NCI-H146 treated with DMSO at 0.1 percent for 48 hours (cell line): Measurements from ENCODE around the gene TTYH1.

Source experiments
- DNase-seq: peaks from one replicate; lab custom pipeline; 2025; ENCODE audit not compliant: unreplicated experiment; lab: John Stamatoyannopoulos, UW

The TTYH1 gene

GRCh38 chr19:54421169-54421516 lies 5.9 kb downstream of the TTYH1 start:
- no peak for DNase-seq

- no peak for DNase-seq
These were observed 6.3 kb downstream of the TTYH1 start for GRCh38 chr19:54421521-54421920.

- peak; percentile 47 for DNase-seq
These were observed 6.9 kb downstream of the TTYH1 start for GRCh38 chr19:54422136-54422535.

GRCh38 chr19:54424201-54424600 lies 8.9 kb downstream of the TTYH1 start:
- no peak for DNase-seq

GRCh38 chr19:54424660-54425381 lies 9.6 kb downstream of the TTYH1 start:
- DNase-seq = no peak

- DNase-seq = no peak
These were observed 10.1 kb downstream of the TTYH1 start for GRCh38 chr19:54425382-54425723.

GRCh38 chr19:54426291-54426931 lies 11.1 kb downstream of the TTYH1 start:
- no peak for DNase-seq

- DNase-seq = no peak
These were observed 12.3 kb downstream of the TTYH1 start for GRCh38 chr19:54427586-54427985.

- DNase-seq = no peak
These were observed 13.3 kb downstream of the TTYH1 start for GRCh38 chr19:54428323-54429175.

- DNase-seq = no peak
These were observed 13.9 kb downstream of the TTYH1 start for GRCh38 chr19:54429176-54429495.

- DNase-seq = no peak
These were observed 14.4 kb downstream of the TTYH1 start for GRCh38 chr19:54429545-54430227.

- DNase-seq = no peak
These were observed 15.3 kb downstream of the TTYH1 start for GRCh38 chr19:54430306-54431254.

GRCh38 chr19:54431255-54431838 lies 16.1 kb downstream of the TTYH1 start:
- DNase-seq = no peak

GRCh38 chr19:54432144-54432738 lies 17.0 kb downstream of the TTYH1 start:
- DNase-seq = no peak

GRCh38 chr19:54433697-54434096 lies 18.4 kb downstream of the TTYH1 start:
- DNase-seq = no peak

- DNase-seq = no peak
These were observed 19.0 kb downstream of the TTYH1 start for GRCh38 chr19:54434112-54434872.

GRCh38 chr19:54434873-54435214 lies 19.6 kb downstream of the TTYH1 start:
- no peak for DNase-seq

GRCh38 chr19:54435551-54436016 lies 20.3 kb downstream of the TTYH1 start:
- no peak for DNase-seq

- no peak for DNase-seq
These were observed 20.8 kb downstream of the TTYH1 start for GRCh38 chr19:54436031-54436523.
